ENCODE results near the gene TP53TG5. TPM values are rescaled to one million over a fixed set of nuclear protein-coding genes. Genes with fewer than 3 reads are reported as not detected.

The TP53TG5 gene
- total and polyA plus RNA-seq, 2 of the 8 experiments (the other 6 are each of a cell fraction or from before 2014, with no cell fraction given), result not detected

DNA sequence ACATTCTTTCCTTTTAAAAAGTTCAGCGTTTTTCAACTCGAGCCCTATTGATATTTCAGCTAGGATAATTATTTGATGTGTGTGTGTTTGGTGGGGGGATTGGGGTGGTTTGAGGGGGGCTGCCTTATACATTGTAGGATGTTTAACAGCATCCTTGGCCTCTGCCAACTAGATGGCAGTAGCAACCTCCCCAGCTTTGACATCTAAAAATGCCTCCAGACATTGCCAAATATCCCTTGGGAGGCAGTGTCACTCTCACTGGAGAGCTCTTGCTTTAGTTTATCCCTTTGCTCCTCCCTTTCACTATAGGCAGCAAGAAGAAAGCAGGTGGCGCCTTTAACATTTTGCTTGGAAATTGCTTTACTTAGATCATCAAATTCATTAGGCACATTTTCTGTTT lies 14.6 kb upstream of the TP53TG5 start (continued):
- TF ChIP-seq, protein P1, sequence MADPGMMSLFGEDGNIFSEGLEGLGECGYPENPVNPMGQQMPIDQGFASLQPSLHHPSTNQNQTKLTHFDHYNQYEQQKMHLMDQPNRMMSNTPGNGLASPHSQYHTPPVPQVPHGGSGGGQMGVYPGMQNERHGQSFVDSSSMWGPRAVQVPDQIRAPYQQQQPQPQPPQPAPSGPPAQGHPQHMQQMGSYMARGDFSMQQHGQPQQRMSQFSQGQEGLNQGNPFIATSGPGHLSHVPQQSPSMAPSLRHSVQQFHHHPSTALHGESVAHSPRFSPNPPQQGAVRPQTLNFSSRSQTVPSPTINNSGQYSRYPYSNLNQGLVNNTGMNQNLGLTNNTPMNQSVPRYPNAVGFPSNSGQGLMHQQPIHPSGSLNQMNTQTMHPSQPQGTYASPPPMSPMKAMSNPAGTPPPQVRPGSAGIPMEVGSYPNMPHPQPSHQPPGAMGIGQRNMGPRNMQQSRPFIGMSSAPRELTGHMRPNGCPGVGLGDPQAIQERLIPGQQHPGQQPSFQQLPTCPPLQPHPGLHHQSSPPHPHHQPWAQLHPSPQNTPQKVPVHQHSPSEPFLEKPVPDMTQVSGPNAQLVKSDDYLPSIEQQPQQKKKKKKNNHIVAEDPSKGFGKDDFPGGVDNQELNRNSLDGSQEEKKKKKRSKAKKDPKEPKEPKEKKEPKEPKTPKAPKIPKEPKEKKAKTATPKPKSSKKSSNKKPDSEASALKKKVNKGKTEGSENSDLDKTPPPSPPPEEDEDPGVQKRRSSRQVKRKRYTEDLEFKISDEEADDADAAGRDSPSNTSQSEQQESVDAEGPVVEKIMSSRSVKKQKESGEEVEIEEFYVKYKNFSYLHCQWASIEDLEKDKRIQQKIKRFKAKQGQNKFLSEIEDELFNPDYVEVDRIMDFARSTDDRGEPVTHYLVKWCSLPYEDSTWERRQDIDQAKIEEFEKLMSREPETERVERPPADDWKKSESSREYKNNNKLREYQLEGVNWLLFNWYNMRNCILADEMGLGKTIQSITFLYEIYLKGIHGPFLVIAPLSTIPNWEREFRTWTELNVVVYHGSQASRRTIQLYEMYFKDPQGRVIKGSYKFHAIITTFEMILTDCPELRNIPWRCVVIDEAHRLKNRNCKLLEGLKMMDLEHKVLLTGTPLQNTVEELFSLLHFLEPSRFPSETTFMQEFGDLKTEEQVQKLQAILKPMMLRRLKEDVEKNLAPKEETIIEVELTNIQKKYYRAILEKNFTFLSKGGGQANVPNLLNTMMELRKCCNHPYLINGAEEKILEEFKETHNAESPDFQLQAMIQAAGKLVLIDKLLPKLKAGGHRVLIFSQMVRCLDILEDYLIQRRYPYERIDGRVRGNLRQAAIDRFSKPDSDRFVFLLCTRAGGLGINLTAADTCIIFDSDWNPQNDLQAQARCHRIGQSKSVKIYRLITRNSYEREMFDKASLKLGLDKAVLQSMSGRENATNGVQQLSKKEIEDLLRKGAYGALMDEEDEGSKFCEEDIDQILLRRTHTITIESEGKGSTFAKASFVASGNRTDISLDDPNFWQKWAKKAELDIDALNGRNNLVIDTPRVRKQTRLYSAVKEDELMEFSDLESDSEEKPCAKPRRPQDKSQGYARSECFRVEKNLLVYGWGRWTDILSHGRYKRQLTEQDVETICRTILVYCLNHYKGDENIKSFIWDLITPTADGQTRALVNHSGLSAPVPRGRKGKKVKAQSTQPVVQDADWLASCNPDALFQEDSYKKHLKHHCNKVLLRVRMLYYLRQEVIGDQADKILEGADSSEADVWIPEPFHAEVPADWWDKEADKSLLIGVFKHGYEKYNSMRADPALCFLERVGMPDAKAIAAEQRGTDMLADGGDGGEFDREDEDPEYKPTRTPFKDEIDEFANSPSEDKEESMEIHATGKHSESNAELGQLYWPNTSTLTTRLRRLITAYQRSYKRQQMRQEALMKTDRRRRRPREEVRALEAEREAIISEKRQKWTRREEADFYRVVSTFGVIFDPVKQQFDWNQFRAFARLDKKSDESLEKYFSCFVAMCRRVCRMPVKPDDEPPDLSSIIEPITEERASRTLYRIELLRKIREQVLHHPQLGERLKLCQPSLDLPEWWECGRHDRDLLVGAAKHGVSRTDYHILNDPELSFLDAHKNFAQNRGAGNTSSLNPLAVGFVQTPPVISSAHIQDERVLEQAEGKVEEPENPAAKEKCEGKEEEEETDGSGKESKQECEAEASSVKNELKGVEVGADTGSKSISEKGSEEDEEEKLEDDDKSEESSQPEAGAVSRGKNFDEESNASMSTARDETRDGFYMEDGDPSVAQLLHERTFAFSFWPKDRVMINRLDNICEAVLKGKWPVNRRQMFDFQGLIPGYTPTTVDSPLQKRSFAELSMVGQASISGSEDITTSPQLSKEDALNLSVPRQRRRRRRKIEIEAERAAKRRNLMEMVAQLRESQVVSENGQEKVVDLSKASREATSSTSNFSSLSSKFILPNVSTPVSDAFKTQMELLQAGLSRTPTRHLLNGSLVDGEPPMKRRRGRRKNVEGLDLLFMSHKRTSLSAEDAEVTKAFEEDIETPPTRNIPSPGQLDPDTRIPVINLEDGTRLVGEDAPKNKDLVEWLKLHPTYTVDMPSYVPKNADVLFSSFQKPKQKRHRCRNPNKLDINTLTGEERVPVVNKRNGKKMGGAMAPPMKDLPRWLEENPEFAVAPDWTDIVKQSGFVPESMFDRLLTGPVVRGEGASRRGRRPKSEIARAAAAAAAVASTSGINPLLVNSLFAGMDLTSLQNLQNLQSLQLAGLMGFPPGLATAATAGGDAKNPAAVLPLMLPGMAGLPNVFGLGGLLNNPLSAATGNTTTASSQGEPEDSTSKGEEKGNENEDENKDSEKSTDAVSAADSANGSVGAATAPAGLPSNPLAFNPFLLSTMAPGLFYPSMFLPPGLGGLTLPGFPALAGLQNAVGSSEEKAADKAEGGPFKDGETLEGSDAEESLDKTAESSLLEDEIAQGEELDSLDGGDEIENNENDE (IDR thresholded peaks at IDR 0.05; ENCODE audit: insufficient replicate concordance, low read length), result no peak
- TF ChIP-seq EZH2 (IDR thresholded peaks at IDR 0.05; ENCODE audit: low read depth, low read length, severe bottlenecking) (no peak), SRF (IDR thresholded peaks at IDR 0.05; ENCODE audit: low read depth, low read length) (no peak), BRCA1 (IDR thresholded peaks at IDR 0.05; ENCODE audit: low read depth, low read length) (no peak), FOSL1 (IDR thresholded peaks at IDR 0.05; ENCODE audit: insufficient read depth, low read depth, low read length) (no peak), RNF2 (IDR thresholded peaks at IDR 0.05; ENCODE audit: borderline replicate concordance, low read depth, low read length, missing control alignments, poor library complexity, severe bottlenecking) (no peak), HDAC6 (IDR thresholded peaks at IDR 0.05; ENCODE audit: low read depth, low read length) (no peak), YY1 (IDR thresholded peaks at IDR 0.05; ENCODE audit: low read depth, low read length) (no peak), SAP30 (IDR thresholded peaks at IDR 0.05; ENCODE audit: insufficient read depth, insufficient replicate concordance, low read length) (no peak), CBX8 (IDR thresholded peaks at IDR 0.05; ENCODE audit: borderline replicate concordance, low read depth, low read length) (no peak)
- TF ChIP-seq, protein P2, sequence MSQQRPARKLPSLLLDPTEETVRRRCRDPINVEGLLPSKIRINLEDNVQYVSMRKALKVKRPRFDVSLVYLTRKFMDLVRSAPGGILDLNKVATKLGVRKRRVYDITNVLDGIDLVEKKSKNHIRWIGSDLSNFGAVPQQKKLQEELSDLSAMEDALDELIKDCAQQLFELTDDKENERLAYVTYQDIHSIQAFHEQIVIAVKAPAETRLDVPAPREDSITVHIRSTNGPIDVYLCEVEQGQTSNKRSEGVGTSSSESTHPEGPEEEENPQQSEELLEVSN (IDR thresholded peaks at IDR 0.05), result no peak

All from H1 (cell line).